Right hindlimb (tissue), 1 donor: ENCODE results near the gene CTNNA1.
"Not testable (repeated sequence)": the region's sequence is repeated elsewhere in the genome, so short reads cannot be mapped to it uniquely, and the experiment has no call there.

Experiments
- DNase-seq: peaks from one replicate; pipeline ENCODE4 v3.0.0-alpha.2; 2018

The CTNNA1 gene

DNA sequence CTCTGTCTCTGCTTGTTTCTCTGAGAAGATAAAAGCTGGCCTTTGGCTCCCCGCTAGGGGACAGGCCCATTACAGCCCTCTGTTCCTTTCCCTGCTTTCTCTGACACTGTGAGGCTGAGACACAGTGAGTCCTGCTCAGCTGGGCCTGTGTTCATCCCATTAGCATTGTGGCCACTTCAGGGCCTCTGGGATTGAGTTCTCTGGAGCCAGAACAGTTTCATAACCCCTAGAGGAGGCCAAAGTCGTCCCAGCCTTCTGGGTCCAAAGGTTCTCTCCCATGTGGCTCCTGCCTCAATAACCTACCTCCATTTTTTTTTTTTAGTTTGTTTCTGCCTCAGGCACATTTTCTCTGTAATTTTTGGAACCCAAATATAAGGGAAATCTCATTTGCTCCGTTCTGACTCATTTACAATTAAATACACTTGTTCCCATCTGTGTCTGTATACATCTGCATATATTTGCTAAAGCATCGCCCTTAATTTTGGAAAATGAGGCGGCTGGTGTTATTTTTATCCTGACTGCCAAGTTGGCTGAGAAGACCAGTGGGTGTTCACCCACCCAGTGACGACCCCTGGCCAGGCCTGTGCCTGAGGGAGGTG lies 27.3 kb upstream of the CTNNA1 start:
- no peak for DNase-seq

DNA sequence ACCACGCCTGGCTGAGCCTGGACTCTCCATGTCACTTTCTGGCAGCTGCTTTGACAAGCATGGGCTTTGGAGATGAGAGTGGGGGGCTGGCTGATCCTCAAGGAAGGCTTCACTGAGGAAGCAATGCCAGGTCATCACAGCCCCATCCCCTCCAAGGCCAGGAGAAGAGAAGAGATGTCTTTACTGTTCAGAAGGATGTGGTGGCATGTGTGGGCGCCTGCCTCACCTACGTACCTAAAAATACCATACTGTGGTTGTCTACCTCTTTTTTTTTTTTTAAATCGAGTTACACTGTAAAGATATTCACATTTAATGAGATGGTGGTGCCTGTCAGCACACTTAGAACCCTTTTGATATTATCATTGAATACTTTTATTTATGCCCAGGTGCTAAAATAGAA lies 26.4 kb upstream of the CTNNA1 start:
- no peak for DNase-seq

DNA sequence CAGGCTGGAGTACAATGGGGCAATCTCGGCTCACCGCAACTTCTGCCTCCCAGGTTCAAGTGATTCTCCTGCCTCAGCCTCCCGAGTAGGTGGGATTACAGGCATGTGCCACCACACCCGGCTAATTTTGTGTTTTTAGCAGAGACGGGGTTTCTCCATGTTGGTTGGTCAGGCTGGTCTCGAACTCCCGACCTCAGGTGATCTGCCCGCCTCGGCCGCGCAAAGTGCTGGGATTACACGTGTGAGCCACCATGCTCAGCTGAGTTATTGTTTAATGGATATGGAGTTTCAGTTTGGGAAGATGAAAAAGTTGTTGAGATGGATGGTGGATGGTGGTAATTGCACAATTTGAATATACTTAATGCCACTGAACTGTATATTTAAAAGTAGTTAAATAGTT lies 22.7 kb upstream of the CTNNA1 start:
- not testable (repeated sequence) for DNase-seq

- DNase-seq = no peak
These were observed 20.8 kb upstream of the CTNNA1 start for GRCh38 chr5:138732466-138732865.

GRCh38 chr5:138732933-138733332 lies 20.3 kb upstream of the CTNNA1 start:
- DNase-seq = no peak

DNA sequence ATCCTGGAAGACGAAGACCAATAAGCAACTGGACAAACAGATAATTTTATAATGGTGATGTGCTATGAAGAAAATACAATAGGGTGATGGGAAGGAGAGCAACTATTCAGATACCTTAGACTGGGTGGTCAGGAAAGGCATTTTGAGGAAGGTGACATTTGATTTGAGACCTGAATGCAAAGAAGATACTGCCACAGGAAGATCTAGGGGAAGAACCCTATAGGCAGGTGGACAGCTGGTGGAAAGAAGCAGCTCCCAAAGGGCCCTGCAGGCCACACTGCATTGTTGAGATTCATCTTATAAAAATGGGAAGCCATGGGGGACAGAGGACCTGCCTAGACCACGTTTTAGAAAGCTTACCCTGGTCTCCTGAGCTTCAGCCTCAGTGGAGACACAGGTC lies 19.7 kb upstream of the CTNNA1 start:
- DNase-seq = no peak

GRCh38 chr5:138736293-138736692 lies 16.9 kb upstream of the CTNNA1 start:
- no peak for DNase-seq

DNA sequence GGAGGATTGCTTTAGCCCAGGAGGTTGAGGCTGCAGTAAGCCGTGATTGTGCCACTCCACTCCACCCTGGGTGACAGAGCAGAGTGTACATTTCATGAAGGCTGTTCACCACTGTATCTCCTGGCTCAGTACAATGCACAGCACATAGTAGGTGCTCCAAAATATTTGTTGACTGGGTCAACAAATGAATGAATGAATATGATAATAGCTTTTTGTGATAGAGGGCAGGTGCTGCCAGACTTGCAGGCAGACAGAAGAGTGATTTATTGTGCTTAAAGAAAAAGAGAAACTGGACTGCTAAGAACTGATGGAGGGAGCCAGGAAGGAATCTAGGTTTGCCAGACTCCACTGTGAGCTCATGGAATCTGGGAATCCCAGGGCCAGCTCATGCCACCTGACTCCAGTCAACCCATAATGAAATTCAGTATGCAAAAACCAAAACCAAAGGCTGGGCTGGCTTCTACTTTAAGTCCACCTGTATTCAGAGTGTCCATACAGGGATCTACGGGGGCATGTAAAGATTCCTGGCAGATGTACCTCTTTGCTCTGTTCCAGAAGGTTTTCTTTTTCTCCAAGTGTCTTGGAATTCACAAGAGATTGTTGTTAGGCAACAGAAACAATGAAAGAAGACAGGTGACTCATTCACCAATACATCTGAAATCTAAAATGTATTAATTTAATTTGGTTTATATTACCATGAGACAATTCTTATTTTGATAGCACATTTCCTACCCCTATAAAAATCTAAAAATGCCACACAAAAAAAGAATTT lies 15.5 kb upstream of the CTNNA1 start:
- no peak for DNase-seq

- DNase-seq = no peak
These were observed 14.8 kb upstream of the CTNNA1 start for GRCh38 chr5:138738399-138738798.

- no peak for DNase-seq
These were observed 13.3 kb upstream of the CTNNA1 start for GRCh38 chr5:138739938-138740337.

DNA sequence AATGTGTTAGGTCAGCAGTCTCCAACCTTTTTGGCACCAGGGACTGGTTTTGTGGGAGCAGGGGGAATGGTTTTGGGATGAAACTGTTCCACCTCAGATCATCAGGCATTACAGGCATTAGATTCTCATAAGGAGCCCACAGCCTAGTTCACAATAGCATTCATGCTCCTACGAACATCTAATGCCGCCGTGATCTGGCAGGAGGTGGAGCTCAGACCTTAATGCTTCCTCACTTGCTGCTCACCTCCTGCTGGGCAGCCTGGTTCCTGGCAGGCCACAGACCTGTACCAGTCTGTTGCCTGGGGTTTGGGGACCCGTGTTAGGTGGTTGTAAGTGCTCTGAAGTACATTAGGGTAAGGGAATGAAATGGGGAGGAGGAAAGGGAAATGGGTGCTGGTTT lies 9.7 kb upstream of the CTNNA1 start:
- DNase-seq = no peak

DNA sequence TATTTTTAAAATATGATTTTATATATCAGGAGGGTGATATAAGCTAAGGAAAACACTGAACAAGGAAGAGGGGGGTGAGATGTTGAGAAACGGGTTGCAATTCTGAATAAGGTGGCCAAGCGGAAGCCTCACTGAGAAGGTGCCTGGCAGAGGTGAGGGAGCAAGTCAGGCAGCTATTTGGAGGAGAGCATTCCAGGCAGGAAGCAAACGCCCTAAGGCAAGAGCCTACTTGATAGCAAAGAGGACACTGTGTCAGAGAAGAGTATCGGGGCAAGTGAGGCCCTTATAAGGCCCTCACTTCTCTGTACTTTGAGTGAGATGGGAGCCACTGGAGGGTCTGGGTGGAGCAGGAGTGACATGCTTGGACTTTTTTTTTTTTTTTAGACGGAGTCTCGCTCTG lies 8.0 kb upstream of the CTNNA1 start:
- DNase-seq = no peak

DNA sequence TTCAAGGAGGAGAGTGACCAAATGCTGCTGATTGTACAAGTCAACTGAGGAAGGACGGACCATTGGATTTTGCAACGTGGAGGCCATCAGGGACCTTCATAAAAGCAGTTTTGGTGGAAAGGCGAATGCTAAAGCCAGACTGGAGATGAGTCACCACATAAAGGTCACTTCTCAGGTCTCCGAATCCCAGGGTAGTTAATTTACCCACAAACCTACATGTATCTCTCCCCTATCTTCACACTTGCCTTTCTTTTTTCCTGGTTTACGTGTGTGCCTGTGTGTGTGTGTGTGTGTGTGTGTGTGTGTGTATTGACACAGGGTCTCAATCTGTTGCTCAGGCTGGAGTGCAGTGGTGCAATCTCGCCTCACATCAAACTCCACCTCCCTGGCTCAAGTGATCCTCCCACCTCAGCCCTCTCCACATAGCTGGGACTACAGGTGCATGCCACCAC lies 4.6 kb upstream of the CTNNA1 start:
- no peak for DNase-seq

GRCh38 chr5:138751344-138751743 lies 1.9 kb upstream of the CTNNA1 start:
- not testable (repeated sequence) for DNase-seq

- peak; percentile 51 for DNase-seq
These were observed 779 bp upstream of the CTNNA1 start for GRCh38 chr5:138752341-138752950.

DNA sequence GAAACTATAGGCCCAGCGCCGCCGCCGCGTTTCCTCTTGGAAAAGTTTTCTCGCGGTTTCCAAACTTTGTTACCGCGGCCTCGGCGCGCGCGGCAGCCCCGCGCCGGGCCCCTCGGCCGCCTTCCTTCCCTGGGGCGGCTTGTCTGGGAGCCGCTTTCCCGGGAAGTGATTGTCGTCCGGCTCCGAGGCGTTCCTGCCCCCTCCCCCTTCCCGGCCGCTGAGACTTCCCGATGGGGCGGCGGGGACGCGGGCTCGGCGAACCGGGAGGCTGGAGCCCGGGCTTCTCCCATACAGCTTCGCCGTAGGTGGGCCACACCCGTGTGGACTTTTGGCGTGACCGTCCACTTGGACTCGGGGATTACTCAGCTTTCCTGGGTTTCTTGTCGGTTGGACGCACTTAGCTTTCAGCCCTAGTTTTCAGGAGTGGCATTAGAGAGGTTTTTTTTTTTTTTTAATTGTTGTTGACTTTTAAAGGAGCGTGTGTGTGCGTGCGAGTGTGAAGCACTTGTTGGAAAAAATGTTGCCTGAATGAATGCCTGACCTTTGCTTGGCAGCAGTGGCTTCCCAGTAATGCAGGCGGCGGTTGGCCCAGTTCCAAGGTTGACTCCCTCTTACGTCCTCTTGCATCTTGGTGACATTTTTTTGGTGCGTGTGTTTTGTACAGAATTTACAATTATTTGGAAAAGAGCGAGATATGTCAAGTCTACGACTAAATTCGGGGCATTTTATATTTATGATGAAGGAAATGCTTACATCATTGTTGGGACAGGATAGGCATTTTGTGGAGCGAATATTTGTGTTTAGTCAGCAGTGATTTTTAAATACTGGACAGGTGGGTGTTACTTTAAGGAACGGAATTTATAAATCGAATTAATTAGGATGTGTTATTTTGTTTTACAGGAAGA lies 821 bp downstream of the CTNNA1 start:
- DNase-seq = peak; percentile 89

- DNase-seq = no peak
These were observed 1.5 kb downstream of the CTNNA1 start for GRCh38 chr5:138754699-138755057.

DNA sequence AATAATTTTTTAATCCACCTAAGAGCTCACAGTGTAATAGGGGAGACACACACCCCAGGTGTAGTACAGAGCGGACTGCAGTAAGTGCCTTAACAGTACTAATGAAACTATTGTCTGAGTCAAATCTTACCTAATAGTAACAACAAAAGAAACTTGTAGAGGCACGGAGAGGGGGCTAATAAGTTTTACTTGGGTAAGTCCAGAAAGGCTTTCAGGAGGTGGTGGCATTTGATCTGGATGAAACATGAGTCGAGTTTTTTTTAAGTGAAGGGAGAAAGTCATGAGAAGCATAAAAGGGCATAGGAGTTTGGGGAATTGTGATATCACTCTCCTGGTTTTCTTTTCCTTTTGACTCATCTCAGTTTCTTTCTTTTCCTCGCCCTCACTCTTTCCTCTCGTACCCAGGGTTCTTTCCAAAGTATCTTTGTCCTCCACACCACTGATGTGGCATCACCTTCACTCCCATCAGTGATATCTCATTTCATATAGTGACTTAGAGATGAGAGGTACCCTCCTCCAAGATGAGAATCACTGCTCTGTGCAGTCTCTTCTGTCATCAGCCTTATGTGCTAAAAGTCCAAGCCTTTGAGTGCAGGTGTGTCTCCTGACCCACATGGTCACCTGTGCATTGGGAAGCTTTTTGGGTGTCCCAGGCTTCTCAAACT lies 2.0 kb downstream of the CTNNA1 start:
- DNase-seq = no peak

- no peak for DNase-seq
These were observed 4.0 kb downstream of the CTNNA1 start for GRCh38 chr5:138757061-138757776.

DNA sequence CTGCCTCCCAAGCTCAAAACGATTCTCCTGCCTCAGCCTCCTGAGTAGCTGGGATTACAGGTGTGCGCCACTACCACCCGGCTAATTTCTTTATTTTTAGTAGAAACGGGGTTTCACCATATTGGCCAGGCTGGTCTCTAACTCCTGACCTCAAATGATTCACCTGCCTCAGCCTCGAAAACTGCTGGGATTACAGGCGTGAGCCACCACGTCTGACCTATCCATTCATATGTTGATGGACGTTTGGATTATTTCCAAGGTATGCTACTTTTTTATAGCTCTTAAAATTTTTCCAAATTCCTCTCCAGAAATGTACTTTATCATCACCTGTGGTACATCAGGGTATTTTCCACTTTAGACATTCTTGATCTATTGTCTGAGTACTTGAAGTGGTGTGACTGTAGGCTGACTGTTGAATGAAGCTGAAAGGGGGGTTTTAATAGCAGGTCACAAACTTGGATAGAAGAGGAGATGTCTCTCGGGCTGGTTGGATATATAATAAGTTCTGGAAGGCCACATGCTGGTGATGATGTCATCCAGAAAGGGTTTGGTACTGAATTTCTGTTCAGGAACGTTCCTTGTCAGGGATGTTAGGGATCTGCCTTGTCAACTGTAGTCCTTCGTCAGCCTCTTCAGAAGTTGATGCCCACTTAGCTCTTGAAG lies 7.4 kb downstream of the CTNNA1 start:
- no peak for DNase-seq

- DNase-seq = not testable (repeated sequence)
These were observed 7.9 kb downstream of the CTNNA1 start for GRCh38 chr5:138761115-138761514.
